Uterus (tissue), 4 donors: ENCODE data around the gene CACNA1C. TPM values are rescaled to one million over a fixed set of nuclear protein-coding genes. Genes with fewer than 3 reads are reported as not detected.

Source experiments
- DNase-seq, 2 donors: peaks; one replicate each; pipeline ENCODE4 v3.0.0-alpha.2; 2019 to 2020
- H3K27ac ChIP-seq, 2 donors: fragments of 200-600 bp; sonication (generic); 1 replicate in 1 of 2; 2 replicates in 1 of 2; pipeline ENCODE4 v1.5.1; 2016 to 2018
- H3K27me3 ChIP-seq, 2 donors: fragments of 200-600 bp; sonication (generic); one replicate each; pipeline ENCODE4 v1.5.1; 2018 to 2019; ENCODE audit warnings: control low read depth in 1 of 2
- H3K36me3 ChIP-seq, 2 donors: fragments of 200-600 bp; sonication (generic); one replicate each; pipeline ENCODE4 v1.5.1; 2019; ENCODE audit warnings: control low read depth in 1 of 2
- H3K4me1 ChIP-seq, 2 donors: fragments of 200-600 bp; sonication (generic); one replicate each; pipeline ENCODE4 v1.5.1; 2018 to 2019; ENCODE audit warnings: control low read depth in 1 of 2
- H3K4me3 ChIP-seq, 2 donors: fragments of 200-600 bp; sonication (generic); 1 replicate in 1 of 2; 2 replicates in 1 of 2; pipeline ENCODE4 v1.5.1; 2018 to 2019; ENCODE audit warnings: mild to moderate bottlenecking in 1 of 2
- H3K9me3 ChIP-seq, 2 donors: fragments of 200-600 bp; sonication (generic); one replicate each; pipeline ENCODE4 v1.5.1; 2019; ENCODE audit warnings: control low read depth in 1 of 2
- CTCF ChIP-seq, 4 experiments: fragments of 200-600 bp in 2 of 4; fragments of 450-650 bp in 2 of 4; sonication (generic) in 2 of 4; IDR thresholded peaks; one replicate each; pipeline ENCODE4 v1.5.1; 2016 to 2019; ENCODE audit warnings: antibody characterized with exemption in 4 of 4, mild to moderate bottlenecking in 2 of 4, moderate library complexity in 1 of 4
- POLR2A ChIP-seq, 2 donors: fragments of 450-650 bp; IDR thresholded peaks; one replicate each; pipeline ENCODE4 v1.6.1; 2016; ENCODE audit warnings: antibody characterized with exemption in 2 of 2, mild to moderate bottlenecking in 1 of 2, moderate library complexity in 1 of 2
- intact Hi-C: fragments of 100-400 bp; cut with DNase I; formaldehyde crosslinking; loops from one replicate; pipeline ENCODE4 v1.15.1; 2023; ENCODE audit warnings: low total_unique reads
- total RNA-seq, 4 donors: library from RNA; depleted of rRNA in 3 of 4; stranded (reverse); fragments of >200 nt in 3 of 4; gene quantifications; one replicate each; pipeline versions ENCODE4 v1.1.0 to v1.2.4, GENCODE V29; 2014 to 2023
- donor health status: DM: yes; HTN: yes; CAD: no.

Gene CACNA1C
- total RNA-seq, 4 donors from 2014 or later, result 15.9 to 121 (median 32.1) TPM

- Histone ChIP-seq H3K27ac (no peak overlapping the region), H3K4me1 (no peaks in the 10 kb centered on the region), H3K27me3 (peaks cover 0 to 1% of the 10 kb centered on the region in 2 donors), H3K4me3 (no peak overlapping the region), H3K36me3 (no peaks in the 10 kb centered on the region), H3K9me3 (no peaks in the 10 kb centered on the region)
- no peak for TF ChIP-seq CTCF (IDR thresholded peaks at IDR 0.05)
- no peak for TF ChIP-seq POLR2A (IDR thresholded peaks at IDR 0.05)
- intact Hi-C loops, result no loop called here
- DNase-seq, result no peak
These were observed 657.9 kb downstream of the CACNA1C start for GRCh38 chr12:2710701-2711100.

- intact Hi-C loops, result no loop called here
These were observed 666.6 kb downstream of the CACNA1C start for GRCh38 chr12:2719392-2719791.

GRCh38 chr12:2722806-2723205 lies 670.0 kb downstream of the CACNA1C start:
- no peaks in the 10 kb centered on the region for H3K9me3 ChIP-seq
- H3K27ac ChIP-seq, result no peak overlapping the region
- H3K27me3 ChIP-seq, result no peaks in the 10 kb centered on the region
- H3K4me3 ChIP-seq, result no peak overlapping the region
- intact Hi-C loops, result no loop called here
- TF ChIP-seq POLR2A (IDR thresholded peaks at IDR 0.05), result no peak
- H3K36me3 ChIP-seq, result no peaks in the 10 kb centered on the region
- H3K4me1 ChIP-seq, result no peaks in the 10 kb centered on the region
- no peak for DNase-seq

More at GRCh38 chr12:2719392-2719791, 666.6 kb downstream of the CACNA1C start:
- H3K9me3 ChIP-seq, result no peaks in the 10 kb centered on the region
- no peaks in the 10 kb centered on the region for H3K36me3 ChIP-seq
- DNase-seq, result no peak
- no peak overlapping the region for H3K27ac ChIP-seq
- H3K4me1 ChIP-seq, result no peaks in the 10 kb centered on the region
- no peak overlapping the region for H3K4me3 ChIP-seq
- peaks cover 0 to 4% of the 10 kb centered on the region in 2 donors for H3K27me3 ChIP-seq
- no peak for TF ChIP-seq CTCF (IDR thresholded peaks at IDR 0.05)
- no peak for TF ChIP-seq POLR2A (IDR thresholded peaks at IDR 0.05)

GRCh38 chr12:2732290-2732689 lies 679.5 kb downstream of the CACNA1C start:
- Histone ChIP-seq H3K36me3 (no peaks in the 10 kb centered on the region), H3K27ac (no peak overlapping the region), H3K9me3 (no peaks in the 10 kb centered on the region), H3K27me3 (no peaks in the 10 kb centered on the region), H3K4me3 (no peak overlapping the region), H3K4me1 (no peaks in the 10 kb centered on the region)
- intact Hi-C loops, result no loop called here
- DNase-seq, result no peak
- no peak for TF ChIP-seq POLR2A (IDR thresholded peaks at IDR 0.05)
- no peak for TF ChIP-seq CTCF (IDR thresholded peaks at IDR 0.05)

GRCh38 chr12:2733493-2734355 lies 680.9 kb downstream of the CACNA1C start:
- DNase-seq, result no peak
- H3K27ac ChIP-seq, result no peak overlapping the region
- no peaks in the 10 kb centered on the region for H3K9me3 ChIP-seq
- no peaks in the 10 kb centered on the region for H3K27me3 ChIP-seq
- TF ChIP-seq CTCF (IDR thresholded peaks at IDR 0.05) (no peak), POLR2A (IDR thresholded peaks at IDR 0.05) (no peak)
- no peaks in the 10 kb centered on the region for H3K4me1 ChIP-seq
- intact Hi-C loops, result no loop called here
- no peak overlapping the region for H3K4me3 ChIP-seq
- H3K36me3 ChIP-seq, result no peaks in the 10 kb centered on the region
